Activated naive CD8-positive, alpha-beta T cell treated with anti-CD3 and anti-CD28 coated beads, Interleukin-2, amount 10 ng/mL, durations not matched to agents 7 days and 5 days (primary cell): Measurements from ENCODE around the gene CTDSP2. TPM values are rescaled to one million over a fixed set of nuclear protein-coding genes. Genes with fewer than 3 reads are reported as not detected.
"Not testable (repeated sequence)": the region's sequence is repeated elsewhere in the genome, so short reads cannot be mapped to it uniquely, and the experiment has no call there.

Experiments used
- ATAC-seq: fragments of 150-1000 bp; cut with Tn5 transposase; one replicate; pipeline ENCODE4 v1.10.0; 2021; ENCODE audit warnings: low read depth, moderate library complexity
- POLR2A ChIA-PET: fragments of 350-600 bp; sonication (Branson Sonifier 250); formaldehyde crosslinking; loops from one replicate; lab custom pipeline; 2021; ENCODE audit warnings: antibody characterized with exemption; lab: Charles Lee
- DNase-seq: peaks from one replicate; pipeline ENCODE4 v3.0.0; 2021
- H3K27ac Mint-ChIP-seq: one replicate; pipeline ENCODE4 v1.8.0; 2022; ENCODE audit warnings: mild to moderate bottlenecking, mixed read lengths
- H3K27me3 Mint-ChIP-seq: one replicate; pipeline ENCODE4 v1.8.0; 2022; ENCODE audit warnings: mild to moderate bottlenecking, moderate library complexity, mixed read lengths
- H3K36me3 Mint-ChIP-seq: one replicate; pipeline ENCODE4 v1.8.0; 2021; ENCODE audit warnings: mild to moderate bottlenecking, mixed read lengths
- H3K4me1 Mint-ChIP-seq: one replicate; pipeline ENCODE4 v1.8.0; 2021; ENCODE audit warnings: mixed read lengths
- H3K4me3 Mint-ChIP-seq: one replicate; pipeline ENCODE4 v1.8.0; 2022; ENCODE audit warnings: mild to moderate bottlenecking, moderate library complexity, mixed read lengths
- H3K9me3 Mint-ChIP-seq: one replicate; pipeline ENCODE4 v1.8.0; 2021; ENCODE audit warnings: mixed read lengths
- total RNA-seq, 2 experiments: library from RNA; stranded (reverse); gene quantifications; one replicate each; pipeline ENCODE4 v1.2.3, GENCODE V29; 2021

Gene CTDSP2
- total RNA-seq, 2 experiments from 2014 or later: 161 TPM

DNA sequence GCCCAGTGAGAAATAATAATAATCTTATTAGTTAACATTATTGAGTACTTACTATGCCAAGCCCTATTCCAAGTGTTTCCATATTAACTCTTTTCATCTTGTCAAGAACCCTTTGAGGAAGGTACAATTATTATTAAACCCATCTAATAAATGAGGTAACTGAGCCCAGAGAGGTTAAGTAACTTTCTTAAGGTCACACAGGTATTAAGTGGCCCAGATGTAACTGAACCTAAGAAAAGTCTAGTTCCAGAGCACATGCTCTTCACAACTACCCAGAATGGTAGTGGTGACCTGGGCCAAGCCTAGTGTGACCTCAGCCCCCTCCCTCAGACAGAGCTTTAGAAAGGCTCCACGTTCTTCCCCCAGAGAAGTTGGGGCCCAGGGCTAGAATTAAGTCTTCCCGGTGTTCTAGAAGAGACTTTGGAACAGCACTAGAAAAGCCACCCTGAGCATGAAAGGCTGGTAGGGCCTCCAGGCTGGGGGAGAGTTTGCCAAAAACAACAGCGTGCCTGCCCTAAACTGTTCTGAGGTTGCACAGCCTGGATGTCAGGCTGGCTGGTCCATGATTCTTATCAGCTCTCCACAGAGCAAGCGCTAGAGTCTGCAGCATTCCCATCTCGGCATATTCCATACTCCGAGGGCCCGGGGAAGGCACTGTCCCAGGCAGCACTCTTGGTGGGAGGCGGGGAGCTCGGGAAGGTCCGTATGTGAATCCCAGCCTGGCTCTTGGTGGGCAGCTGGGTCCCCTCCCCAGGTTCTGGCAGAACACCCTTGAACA lies 41.3 kb upstream of the CTDSP2 start:
- Mint-ChIP-seq H3K4me1 (peaks cover 3% of the 10 kb centered on the region), H3K9me3 (peaks cover 4% of the 10 kb centered on the region), H3K36me3 (peaks cover 4% of the 10 kb centered on the region), H3K27me3 (peaks cover 2% of the 10 kb centered on the region), H3K4me3 (no peak overlapping the region), H3K27ac (no peak overlapping the region)
- ATAC-seq (peak; percentile 5), DNase-seq (no peak)
- POLR2A ChIA-PET: interaction anchor here (1.0 kb wide), 2 partner anchors 54 to 55 kb away, joined by 3 to 6 read pairs; partner anchors contain the start of gene ATP23

DNA sequence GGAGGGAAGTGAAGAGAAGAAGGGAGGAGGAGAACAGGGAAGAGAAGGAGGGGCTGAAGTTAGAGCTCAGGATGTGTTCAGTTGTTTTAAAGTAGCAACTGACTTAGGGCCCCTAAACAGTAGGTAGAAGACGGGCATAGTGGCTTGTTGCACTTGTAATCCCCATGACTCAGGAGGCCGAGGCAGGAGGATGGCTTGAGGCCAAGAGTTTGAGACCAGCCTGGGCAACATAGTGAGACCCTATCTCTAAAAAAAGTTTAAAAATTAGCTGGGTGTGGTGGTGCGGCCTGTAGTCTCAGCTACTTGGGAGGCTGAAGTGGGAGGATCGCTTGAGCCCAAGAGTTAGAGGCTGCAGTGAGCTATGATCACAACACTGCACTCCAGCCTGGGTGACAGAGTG lies 40.4 kb upstream of the CTDSP2 start:
- POLR2A ChIA-PET: interaction anchor here (1.0 kb wide), 1 partner anchor 54 kb away, joined by 6 read pairs; no protein-coding TSS in a partner anchor
- not testable (repeated sequence) for H3K36me3 Mint-ChIP-seq, H3K27ac Mint-ChIP-seq, H3K9me3 Mint-ChIP-seq, H3K4me1 Mint-ChIP-seq, DNase-seq, H3K4me3 Mint-ChIP-seq, H3K27me3 Mint-ChIP-seq, ATAC-seq

DNA sequence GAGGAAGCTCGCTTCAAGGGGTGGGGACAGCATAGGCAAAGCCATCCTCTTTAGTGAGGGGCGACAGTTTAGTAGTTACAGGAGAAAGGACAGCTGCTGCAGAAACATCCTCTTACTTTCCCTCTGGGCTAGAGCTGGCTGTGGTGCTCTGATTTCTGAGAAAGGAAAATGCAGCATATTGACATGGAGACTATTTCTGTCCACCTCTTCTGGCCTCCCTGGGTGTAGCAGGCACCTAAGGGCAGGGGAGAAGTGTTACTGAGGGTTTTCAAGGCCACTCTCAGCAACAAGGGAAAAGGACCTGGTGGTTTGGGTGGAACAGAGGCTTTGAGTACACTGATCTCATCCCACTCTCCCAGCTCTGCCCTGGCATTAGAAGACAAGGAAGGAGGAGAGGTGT lies 40.0 kb upstream of the CTDSP2 start:
- Mint-ChIP-seq H3K9me3 (peaks cover 4% of the 10 kb centered on the region), H3K27me3 (peaks cover 2% of the 10 kb centered on the region), H3K4me1 (peaks cover 3% of the 10 kb centered on the region), H3K36me3 (peaks cover 5% of the 10 kb centered on the region), H3K27ac (no peak overlapping the region), H3K4me3 (no peak overlapping the region)
- DNase-seq: no peak
- ATAC-seq: no peak
- POLR2A ChIA-PET: no interaction called here

DNA sequence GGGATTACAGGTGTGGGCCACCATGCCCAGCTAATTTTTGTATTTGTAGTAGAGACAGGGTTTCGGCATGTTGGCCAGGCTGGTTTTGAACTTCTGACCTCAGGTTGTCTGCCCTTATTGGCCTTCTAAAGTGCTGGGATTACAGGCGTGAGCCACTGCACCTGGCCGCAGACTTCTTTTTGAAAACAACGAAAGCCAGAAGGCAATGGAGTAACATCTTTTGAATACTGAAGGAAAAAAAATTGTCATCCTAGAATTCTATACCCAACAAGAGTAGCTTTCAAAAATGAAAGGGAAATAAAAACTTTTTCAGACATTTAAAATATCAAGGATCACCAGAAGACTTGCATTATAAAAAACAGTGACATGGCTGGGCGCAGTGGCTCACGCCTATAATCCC lies 38.7 kb upstream of the CTDSP2 start:
- ATAC-seq (no peak), DNase-seq (no peak)
- peaks cover 5% of the 10 kb centered on the region for H3K36me3 Mint-ChIP-seq
- H3K4me3 Mint-ChIP-seq: no peak overlapping the region
- H3K27me3 Mint-ChIP-seq: peaks cover 2% of the 10 kb centered on the region
- POLR2A ChIA-PET: no interaction called here
- H3K9me3 Mint-ChIP-seq: peaks cover 4% of the 10 kb centered on the region
- H3K4me1 Mint-ChIP-seq: peaks cover 3% of the 10 kb centered on the region
- no peak overlapping the region for H3K27ac Mint-ChIP-seq

DNA sequence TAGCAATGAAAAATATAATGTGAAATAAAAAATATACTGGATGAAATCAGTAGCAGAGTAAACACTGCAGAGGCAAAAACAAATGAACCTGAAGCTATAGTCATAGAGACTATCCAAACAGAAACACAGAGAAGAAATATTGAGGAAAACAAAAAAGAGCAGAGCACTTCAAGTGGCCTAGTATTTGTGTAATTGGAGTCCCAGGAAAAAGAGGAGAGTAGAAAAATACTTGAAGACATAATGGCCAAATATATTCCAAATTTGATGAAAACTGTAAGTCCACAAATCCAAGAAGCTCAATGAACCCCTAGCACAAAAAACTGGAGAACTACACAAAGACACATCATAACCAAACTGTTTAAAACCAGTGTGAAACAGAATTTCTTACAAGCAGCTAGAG lies 37.2 kb upstream of the CTDSP2 start:
- peaks cover 2% of the 10 kb centered on the region for H3K27me3 Mint-ChIP-seq
- POLR2A ChIA-PET: interaction anchor here (1.2 kb wide), 1 partner anchor 99 kb away, joined by 4 read pairs; no protein-coding TSS in a partner anchor
- H3K4me3 Mint-ChIP-seq: no peak overlapping the region
- H3K9me3 Mint-ChIP-seq: peaks cover 4% of the 10 kb centered on the region
- no peak for DNase-seq
- no peak overlapping the region for H3K27ac Mint-ChIP-seq
- ATAC-seq: no peak
- peaks cover 5% of the 10 kb centered on the region for H3K36me3 Mint-ChIP-seq
- peaks cover 3% of the 10 kb centered on the region for H3K4me1 Mint-ChIP-seq

DNA sequence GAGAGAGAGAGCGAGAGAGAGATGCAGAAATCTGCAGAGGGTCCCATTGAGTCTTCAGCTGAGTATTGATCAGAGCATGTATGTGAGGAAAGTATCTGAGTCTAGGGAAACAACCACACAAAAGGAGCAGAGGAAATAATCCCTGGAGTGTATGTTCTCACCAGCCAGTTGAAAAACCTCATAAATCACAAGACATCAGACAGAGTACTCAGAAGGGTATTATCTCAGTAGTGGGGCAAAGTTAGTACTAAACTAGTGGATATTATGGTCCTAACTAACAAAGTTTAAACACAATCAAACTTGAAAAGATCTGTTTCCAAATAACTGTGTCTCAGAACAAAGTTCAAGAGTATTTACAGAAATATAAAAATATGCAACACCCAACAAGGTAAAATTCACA lies 36.5 kb upstream of the CTDSP2 start:
- Mint-ChIP-seq H3K27me3 (peaks cover 2% of the 10 kb centered on the region), H3K27ac (no peak overlapping the region), H3K4me3 (no peak overlapping the region), H3K9me3 (peaks cover 4% of the 10 kb centered on the region), H3K36me3 (peaks cover 5% of the 10 kb centered on the region), H3K4me1 (no peaks in the 10 kb centered on the region)
- POLR2A ChIA-PET: no interaction called here
- DNase-seq (no peak), ATAC-seq (no peak)

DNA sequence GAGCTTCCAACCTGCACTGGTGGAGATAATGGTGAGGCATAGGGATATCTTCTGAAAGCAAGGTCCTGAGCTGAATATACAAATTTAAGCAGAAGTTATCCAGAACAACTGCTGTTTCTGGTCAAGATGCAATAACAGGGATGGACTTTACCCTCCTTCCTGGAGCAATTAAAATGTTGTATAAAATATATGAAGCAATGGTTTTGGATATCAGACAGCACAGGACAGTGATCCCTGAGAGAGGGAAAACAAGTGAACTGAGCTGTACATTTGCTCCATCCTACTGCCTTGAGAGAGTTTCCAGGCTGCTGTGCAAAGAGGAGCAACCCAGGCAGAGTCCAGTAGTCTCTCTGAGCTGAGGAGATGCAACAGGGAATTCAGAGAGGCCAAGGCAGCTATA lies 36.0 kb upstream of the CTDSP2 start:
- H3K9me3 Mint-ChIP-seq: peaks cover 4% of the 10 kb centered on the region
- no peak for ATAC-seq
- H3K4me3 Mint-ChIP-seq: no peak overlapping the region
- no peaks in the 10 kb centered on the region for H3K4me1 Mint-ChIP-seq
- peaks cover 5% of the 10 kb centered on the region for H3K36me3 Mint-ChIP-seq
- POLR2A ChIA-PET: no interaction called here
- H3K27ac Mint-ChIP-seq: no peak overlapping the region
- DNase-seq: no peak
- H3K27me3 Mint-ChIP-seq: peaks cover 2% of the 10 kb centered on the region

DNA sequence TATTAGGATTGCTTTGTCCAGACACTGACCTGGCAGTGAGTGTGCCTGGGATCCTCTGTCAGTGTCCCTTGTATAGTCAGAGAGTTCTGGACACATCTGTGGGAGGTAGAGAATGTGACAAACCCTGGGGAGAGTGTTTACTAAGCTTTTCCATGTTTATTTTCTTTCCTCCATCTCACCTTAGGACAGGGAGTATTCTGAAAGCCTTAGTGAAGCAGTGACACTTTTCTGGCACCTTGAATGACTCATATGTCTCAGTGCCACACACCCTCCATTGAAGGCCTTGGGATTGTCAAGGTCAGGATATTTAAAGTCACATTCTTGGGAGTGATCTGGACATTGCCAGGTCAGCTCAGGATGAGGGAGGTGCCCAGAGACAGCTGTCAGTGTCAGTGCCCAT lies 34.9 kb upstream of the CTDSP2 start:
- Mint-ChIP-seq H3K4me3 (no peak overlapping the region), H3K36me3 (peaks cover 5% of the 10 kb centered on the region), H3K4me1 (no peaks in the 10 kb centered on the region), H3K27ac (no peak overlapping the region), H3K9me3 (peaks cover 4% of the 10 kb centered on the region), H3K27me3 (peaks cover 2% of the 10 kb centered on the region)
- ATAC-seq (no peak), DNase-seq (no peak)
- POLR2A ChIA-PET: no interaction called here

DNA sequence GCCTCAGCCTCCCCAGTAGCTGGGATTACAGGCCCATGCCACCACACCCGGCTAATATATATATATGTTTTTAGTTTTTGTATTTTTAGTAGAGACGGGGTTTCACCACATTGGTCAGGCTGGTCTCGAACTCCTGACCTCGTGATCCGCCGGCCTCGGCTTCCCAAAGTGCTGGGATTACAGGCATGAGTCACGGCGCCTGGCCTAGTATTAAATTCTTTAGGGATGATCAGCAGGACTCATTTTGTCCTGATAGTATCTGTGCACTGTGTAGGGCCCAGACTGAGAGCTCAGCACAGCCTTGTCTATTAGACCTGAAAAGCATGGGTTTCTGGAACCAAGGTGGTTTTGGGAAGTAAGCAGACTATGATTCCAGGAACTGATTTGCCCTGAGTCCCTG lies 34.5 kb upstream of the CTDSP2 start:
- POLR2A ChIA-PET, H3K36me3 Mint-ChIP-seq, H3K27me3 Mint-ChIP-seq, H3K4me3 Mint-ChIP-seq, H3K9me3 Mint-ChIP-seq, H3K4me1 Mint-ChIP-seq, DNase-seq, ATAC-seq, H3K27ac Mint-ChIP-seq: not testable (repeated sequence)

DNA sequence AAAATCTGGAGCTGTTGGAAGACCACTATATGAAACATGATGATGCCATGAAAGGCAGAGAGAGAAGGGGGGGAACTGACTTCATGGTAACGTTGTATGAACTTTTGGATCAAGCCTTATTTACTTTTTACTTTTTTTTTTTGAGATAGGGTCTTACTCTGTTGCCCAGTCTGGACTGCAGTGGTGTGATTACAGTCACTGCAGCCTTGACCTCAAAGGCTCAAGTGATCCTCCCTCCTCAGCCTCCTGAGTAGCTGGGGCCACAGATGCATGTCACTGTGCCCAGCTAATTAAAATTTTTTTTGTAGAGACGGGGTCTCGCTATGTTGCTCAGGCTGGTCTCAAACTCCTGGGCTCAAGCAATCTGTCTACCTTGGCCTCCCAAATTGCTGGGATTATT lies 31.3 kb upstream of the CTDSP2 start:
- POLR2A ChIA-PET: no interaction called here

DNA sequence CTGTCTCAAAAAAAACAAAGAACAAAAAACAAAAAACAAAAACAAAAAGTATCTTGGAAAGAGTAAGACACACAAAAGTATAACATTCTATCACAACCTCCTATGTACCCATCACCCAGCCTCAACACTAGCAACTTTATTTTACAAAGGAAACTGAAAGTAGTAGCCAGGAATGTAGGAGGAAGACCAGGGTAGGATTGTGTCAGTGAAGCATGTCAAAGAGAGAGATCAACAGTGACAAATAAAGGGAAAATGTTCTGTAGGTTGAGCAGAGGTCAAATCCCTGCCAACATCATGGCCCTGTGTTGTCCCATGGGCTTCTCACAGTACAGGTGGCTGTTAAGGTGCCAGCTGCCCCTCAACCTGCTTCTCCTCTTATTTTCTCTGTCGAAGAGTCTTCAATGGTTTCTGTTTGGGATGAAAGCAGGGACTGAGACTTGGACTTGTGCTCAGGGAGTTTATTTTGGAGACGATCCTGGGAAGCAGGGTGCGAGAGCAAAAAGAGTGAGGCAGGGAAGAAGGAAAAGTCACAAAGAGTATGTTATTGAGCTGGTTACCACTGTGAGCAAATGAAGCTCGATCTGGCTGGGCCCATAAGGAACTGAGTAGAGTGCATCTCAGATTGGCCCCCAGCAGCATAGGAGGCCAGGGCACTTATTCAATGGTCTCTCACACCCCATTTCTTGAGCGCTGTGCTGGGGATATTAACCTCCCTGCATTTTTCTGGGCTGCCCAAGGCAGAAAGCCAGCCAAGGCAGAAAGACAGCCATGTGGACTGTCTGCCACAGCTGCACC lies 29.4 kb upstream of the CTDSP2 start:
- DNase-seq: no peak
- Mint-ChIP-seq H3K4me3 (no peak overlapping the region), H3K27me3 (no peaks in the 10 kb centered on the region), H3K9me3 (no peaks in the 10 kb centered on the region), H3K27ac (no peak overlapping the region), H3K36me3 (peaks cover 1% of the 10 kb centered on the region), H3K4me1 (peaks cover 6% of the 10 kb centered on the region)
- peak; percentile 50 for ATAC-seq
- POLR2A ChIA-PET: no interaction called here

More for the DNA sequence above, 31.3 kb upstream of the CTDSP2 start:
- H3K9me3 Mint-ChIP-seq: no peaks in the 10 kb centered on the region
- peaks cover 3% of the 10 kb centered on the region for H3K36me3 Mint-ChIP-seq
- H3K4me3 Mint-ChIP-seq: no peak overlapping the region
- no peaks in the 10 kb centered on the region for H3K27me3 Mint-ChIP-seq
- DNase-seq (no peak), ATAC-seq (no peak)
- no peak overlapping the region for H3K27ac Mint-ChIP-seq
- peaks cover 6% of the 10 kb centered on the region for H3K4me1 Mint-ChIP-seq

DNA sequence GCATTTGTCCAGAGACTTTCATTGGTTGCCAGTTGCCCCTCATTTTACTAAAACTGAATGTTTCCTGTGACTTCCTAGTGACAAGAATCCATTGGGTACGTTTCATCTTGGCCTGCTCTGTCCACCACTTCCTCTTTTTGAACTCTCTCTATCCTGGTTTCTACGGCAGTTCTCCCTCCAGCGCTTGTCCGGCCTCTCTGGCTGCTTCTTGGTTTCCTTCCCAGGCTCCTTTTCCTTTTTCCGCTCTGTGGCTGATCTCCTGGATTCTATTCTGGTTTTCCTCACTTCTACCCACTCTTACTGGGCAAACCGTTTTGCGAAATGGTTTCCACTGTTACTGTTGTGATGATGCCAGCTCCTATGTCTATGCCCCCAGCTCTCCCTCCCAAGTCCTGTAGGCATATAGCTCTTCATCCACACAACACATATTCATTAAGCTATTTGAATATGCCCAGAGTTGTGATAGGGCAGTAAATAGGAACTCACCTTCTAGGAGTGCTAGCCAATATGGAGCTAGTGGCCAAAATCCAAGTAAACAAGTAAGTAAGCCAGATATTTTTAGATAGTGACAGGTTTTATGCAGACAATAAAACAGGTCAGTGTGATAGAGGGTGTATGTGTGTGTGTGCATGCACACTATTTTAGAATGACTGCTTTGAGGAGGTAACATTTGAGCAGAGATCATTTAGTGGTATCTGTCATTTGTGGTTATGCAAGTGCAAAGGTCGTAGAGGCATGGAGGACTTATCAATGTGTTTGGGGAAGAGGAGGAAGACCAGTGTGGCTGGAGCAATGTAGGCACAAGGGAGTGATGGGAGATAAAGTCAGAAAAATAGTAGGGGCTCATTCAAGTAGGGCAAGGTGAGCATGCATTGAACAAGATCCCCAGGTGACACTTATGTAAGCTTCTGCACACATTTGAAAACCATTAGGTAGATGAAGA lies 27.9 kb upstream of the CTDSP2 start:
- Mint-ChIP-seq H3K27me3 (no peaks in the 10 kb centered on the region), H3K9me3 (no peaks in the 10 kb centered on the region), H3K27ac (no peak overlapping the region), H3K4me3 (no peak overlapping the region), H3K4me1 (peaks cover 6% of the 10 kb centered on the region), H3K36me3 (peaks cover 1% of the 10 kb centered on the region)
- POLR2A ChIA-PET: interaction anchor here (1.1 kb wide), 1 partner anchor 10 kb away, joined by 6 read pairs; no protein-coding TSS in a partner anchor
- no peak for ATAC-seq
- no peak for DNase-seq

DNA sequence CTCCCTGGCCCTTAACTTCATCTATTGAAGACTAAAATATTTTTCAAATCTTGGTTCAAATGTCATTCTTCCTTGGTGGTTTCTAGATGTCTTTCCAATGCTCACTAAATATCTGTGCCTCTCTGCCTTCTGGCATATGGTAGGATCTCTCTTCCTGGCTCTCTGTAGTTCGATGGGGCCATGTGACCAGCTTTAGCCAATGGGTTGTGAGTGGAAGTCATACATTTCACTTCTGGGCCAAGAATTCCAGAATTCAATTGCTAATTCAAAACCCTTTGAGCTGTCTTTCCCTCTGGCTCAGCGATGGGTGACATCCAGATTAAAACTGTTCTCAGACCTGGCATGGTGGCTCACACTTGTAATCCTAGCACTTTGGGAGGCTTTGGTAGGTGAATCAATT lies 25.8 kb upstream of the CTDSP2 start:
- POLR2A ChIA-PET: no interaction called here
- DNase-seq (no peak), ATAC-seq (no peak)
- H3K36me3 Mint-ChIP-seq: peaks cover 1% of the 10 kb centered on the region
- H3K27me3 Mint-ChIP-seq: no peaks in the 10 kb centered on the region
- no peaks in the 10 kb centered on the region for H3K9me3 Mint-ChIP-seq
- peaks cover 6% of the 10 kb centered on the region for H3K4me1 Mint-ChIP-seq
- no peak overlapping the region for H3K4me3 Mint-ChIP-seq
- no peak overlapping the region for H3K27ac Mint-ChIP-seq
